IMR-90 (cell line): Measurements from ENCODE around the gene SLC6A12. TPM values are rescaled to one million over a fixed set of nuclear protein-coding genes. Genes with fewer than 3 reads are reported as not detected.

Experiments
- ATAC-seq: fragments of 200-7000 bp; cut with Tn5 transposase; 2 replicates; pipeline ENCODE4 v1.9.1; 2020; ENCODE audit warnings: low read depth, mild to moderate bottlenecking, moderate library complexity
- BruUV-seq: library from RNA; stranded (reverse); fragments of 400-500 nt; replicated peaks from 2 replicates; lab custom pipeline; 2021; lab: Mats Ljungman, UMichigan
- CTCF ChIA-PET: fragments of 300-600 bp; formaldehyde crosslinking; extraction: SDS; loops from one replicate; lab custom pipeline; 2021; ENCODE audit warnings: antibody characterized with exemption; lab: Yijun Ruan, JAX
- POLR2A ChIA-PET: fragments of 300-600 bp; sonication (Branson Sonifier 250); formaldehyde crosslinking; loops from one replicate; lab custom pipeline; 2022; ENCODE audit warnings: antibody characterized with exemption; ENCODE audit not compliant: unreplicated experiment; lab: Charles Lee
- DNase-seq: peaks from one replicate; pipeline ENCODE4 v3.0.0; 2013
- H2AFZ ChIP-seq: replicated peaks from 2 replicates; pipeline ENCODE3; 2013; ENCODE audit warnings: low read length, mild to moderate bottlenecking; ENCODE audit not compliant: poor library complexity
- H2AK5ac ChIP-seq: 2 replicates; pipeline ENCODE4 v1.6.1; 2013; ENCODE audit warnings: low read depth, low read length, inconsistent platforms
- H2AK9ac ChIP-seq: replicated peaks from 2 replicates; pipeline ENCODE3; 2013; ENCODE audit warnings: mild to moderate bottlenecking, low read depth, low read length, moderate library complexity; ENCODE audit not compliant: poor library complexity
- H2BK120ac ChIP-seq: 2 replicates; pipeline ENCODE4 v1.6.1; 2013; ENCODE audit warnings: low read depth, low read length, inconsistent platforms
- H2BK15ac ChIP-seq: 3 replicates; pipeline ENCODE4 v1.6.1; 2013; ENCODE audit warnings: low read depth, low read length, inconsistent platforms
- H2BK20ac ChIP-seq: 2 replicates; pipeline ENCODE4 v1.6.1; 2013; ENCODE audit warnings: low read depth, mild to moderate bottlenecking, inconsistent platforms, low read length, moderate library complexity
- H2BK5ac ChIP-seq: 2 replicates; pipeline ENCODE4 v1.6.1; 2013; ENCODE audit warnings: mild to moderate bottlenecking, low read depth, low read length, inconsistent platforms; ENCODE audit not compliant: poor library complexity, severe bottlenecking
- H3K14ac ChIP-seq: replicated peaks from 2 replicates; pipeline ENCODE4 v1.6.1; 2013; ENCODE audit warnings: low read depth, low read length, inconsistent platforms
- H3K18ac ChIP-seq: 2 replicates; pipeline ENCODE4 v1.6.1; 2013; ENCODE audit warnings: low read depth, low read length, control low read depth
- H3K23ac ChIP-seq: 2 replicates; pipeline ENCODE4 v1.6.1; 2013; ENCODE audit warnings: low read depth, low read length, inconsistent platforms
- H3K27ac ChIP-seq: 2 replicates; pipeline ENCODE4 v1.5.1; 2013; ENCODE audit warnings: mild to moderate bottlenecking, control low read depth, low read length; ENCODE audit not compliant: insufficient read depth
- H3K27me3 ChIP-seq: 2 replicates; pipeline ENCODE4 v1.6.1; 2013; ENCODE audit warnings: low read length; ENCODE audit not compliant: control insufficient read depth, insufficient read depth
- H3K36me3 ChIP-seq: 2 replicates; pipeline ENCODE4 v1.6.1; 2013; ENCODE audit warnings: low read length, mixed read lengths; ENCODE audit not compliant: control insufficient read depth, insufficient read depth
- H3K4ac ChIP-seq: 2 replicates; pipeline ENCODE4 v1.6.1; 2013; ENCODE audit warnings: low read depth, low read length, inconsistent platforms
- H3K4me1 ChIP-seq: 2 replicates; pipeline ENCODE4 v1.6.1; 2013; ENCODE audit warnings: low read length, mixed read lengths; ENCODE audit not compliant: control insufficient read depth, insufficient read depth
- H3K4me2 ChIP-seq: 2 replicates; pipeline ENCODE4 v1.6.1; 2013; ENCODE audit warnings: low read depth, mild to moderate bottlenecking, control low read depth, low read length, moderate library complexity
- H3K4me3 ChIP-seq: 2 replicates; pipeline ENCODE4 v1.5.1; 2013; ENCODE audit warnings: low read depth, mild to moderate bottlenecking, control low read depth, low read length, moderate library complexity; ENCODE audit not compliant: insufficient read depth
- H3K56ac ChIP-seq: 2 replicates; pipeline ENCODE4 v1.6.1; 2013; ENCODE audit warnings: low read length, inconsistent platforms; ENCODE audit not compliant: insufficient read depth; ENCODE audit errors: extremely low read depth
- H3K79me1 ChIP-seq, 2 experiments: 2 replicates each; pipeline ENCODE4 v1.6.1; 2013; ENCODE audit warnings: low read length in 2 of 2, inconsistent platforms in 1 of 2, low read depth in 1 of 2
- H3K9ac ChIP-seq: 2 replicates; pipeline ENCODE4 v1.6.1; 2013; ENCODE audit warnings: low read depth, low read length, control low read depth
- H3K9me1 ChIP-seq: 2 replicates; pipeline ENCODE4 v1.6.1; 2013; ENCODE audit warnings: low read length, inconsistent platforms; ENCODE audit not compliant: insufficient read depth
- H3K9me3 ChIP-seq: 2 replicates; pipeline ENCODE4 v1.6.1; 2013; ENCODE audit warnings: low read length; ENCODE audit not compliant: control insufficient read depth, insufficient read depth
- H4K20me1 ChIP-seq: 2 replicates; pipeline ENCODE4 v1.6.1; 2013; ENCODE audit warnings: low read length, inconsistent platforms; ENCODE audit not compliant: insufficient read depth
- H4K5ac ChIP-seq: 2 replicates; pipeline ENCODE4 v1.6.1; 2013; ENCODE audit warnings: mild to moderate bottlenecking, low read depth, low read length, control low read depth
- H4K8ac ChIP-seq, 2 experiments: 2 replicates each; pipeline ENCODE4 v1.6.1; 2013; ENCODE audit warnings: low read depth in 2 of 2, low read length in 2 of 2, control low read depth in 1 of 2, inconsistent platforms in 1 of 2
- H4K91ac ChIP-seq: 2 replicates; pipeline ENCODE4 v1.6.1; 2013; ENCODE audit warnings: low read depth, low read length, inconsistent platforms; ENCODE audit not compliant: insufficient read depth
- CEBPB ChIP-seq: IDR thresholded peaks from 2 replicates; pipeline ENCODE4 v1.6.1; 2012; ENCODE audit warnings: low read depth, low read length, improper control_type of control experiment
- CHD1 ChIP-seq: IDR thresholded peaks from 2 replicates; pipeline ENCODE4 v1.6.1; 2012; ENCODE audit warnings: low read depth, low read length, improper control_type of control experiment
- ELK1 ChIP-seq: fragments of 150-350 bp; IDR thresholded peaks from 2 replicates; pipeline ENCODE4 v1.6.1; 2016; ENCODE audit warnings: low read depth, mild to moderate bottlenecking, low read length, moderate library complexity, borderline replicate concordance
- FOS ChIP-seq: fragments of 150-350 bp; IDR thresholded peaks from 2 replicates; pipeline ENCODE4 v1.6.1; 2016; ENCODE audit warnings: low read depth, low read length
- MAFK ChIP-seq: IDR thresholded peaks from 2 replicates; pipeline ENCODE4 v1.6.1; 2012; ENCODE audit warnings: low read depth, low read length, improper control_type of control experiment
- MAZ ChIP-seq: IDR thresholded peaks from 2 replicates; pipeline ENCODE4 v1.6.1; 2012; ENCODE audit warnings: low read depth, mild to moderate bottlenecking, low read length, improper control_type of control experiment, moderate library complexity, borderline replicate concordance
- MXI1 ChIP-seq: IDR thresholded peaks from 2 replicates; pipeline ENCODE4 v1.6.1; 2012; ENCODE audit warnings: low read depth, mild to moderate bottlenecking, low read length, moderate library complexity, borderline replicate concordance
- NFE2L2 ChIP-seq: fragments of 150-350 bp; IDR thresholded peaks from 2 replicates; pipeline ENCODE4 v1.6.1; 2016; ENCODE audit warnings: low read depth, mild to moderate bottlenecking, low read length
- POLR2A ChIP-seq: IDR thresholded peaks from 2 replicates; pipeline ENCODE4 v1.6.1; 2012; ENCODE audit warnings: mild to moderate bottlenecking, low read depth, low read length
- RAD21 ChIP-seq: IDR thresholded peaks from 2 replicates; pipeline ENCODE4 v1.6.1; 2012; ENCODE audit warnings: low read length, improper control_type of control experiment
- RCOR1 ChIP-seq: IDR thresholded peaks from 2 replicates; pipeline ENCODE4 v1.6.1; 2012; ENCODE audit warnings: mild to moderate bottlenecking, low read length, improper control_type of control experiment; ENCODE audit not compliant: insufficient replicate concordance
- RFX5 ChIP-seq: IDR thresholded peaks from 2 replicates; pipeline ENCODE4 v1.8.0; 2012; ENCODE audit warnings: low read depth, mild to moderate bottlenecking, low read length, moderate library complexity
- SMC3 ChIP-seq: fragments of 150-350 bp; IDR thresholded peaks from 2 replicates; pipeline ENCODE4 v1.6.1; 2016; ENCODE audit warnings: low read depth, mild to moderate bottlenecking, antibody characterized with exemption, low read length, moderate library complexity
- USF2 ChIP-seq: fragments of 150-350 bp; IDR thresholded peaks from 2 replicates; pipeline ENCODE4 v1.6.1; 2017; ENCODE audit warnings: mild to moderate bottlenecking, antibody characterized with exemption, low read length, low read depth
- WGBS, 2 experiments: methylation state at CpG; one replicate each; pipeline versions ENCODE4 v1.1.5 to v1.1.7; 2013; ENCODE audit warnings: missing lambda C conversion rate in 2 of 2; ENCODE audit not compliant: insufficient read length in 1 of 2; ENCODE audit errors: extremely low coverage in 2 of 2; 5-methylcytosine and 5-hydroxymethylcytosine counted together
- dilution Hi-C: fragments of 300-500 bp; cut with HindIII; formaldehyde crosslinking; loops from one replicate; pipeline ENCODE4 v1.14.3; 2018; ENCODE audit warnings: low sequenced_read_pairs; ENCODE audit not compliant: unreplicated experiment
- in situ Hi-C: fragments of 300-500 bp; cut with MboI; formaldehyde crosslinking; loops from 3 replicates; pipeline ENCODE4 v1.14.3; 2019; ENCODE audit warnings: low sequenced_read_pairs, inconsistent platforms, mixed read lengths
- intact Hi-C: fragments of 100-400 bp; cut with micrococcal nuclease; formaldehyde crosslinking; loops from 2 replicates; pipeline ENCODE4 v1.10.0; 2022
- polyA plus RNA-seq, 3 experiments: library from polyadenylated mRNA; depleted of rRNA; stranded (reverse); fragments of >200 nt; gene quantifications; 2 replicates each; pipeline ENCODE4 v1.2.3, GENCODE V29; 2012; ENCODE audit warnings: low replicate concordance in 1 of 3
- total RNA-seq: library from RNA; depleted of rRNA; stranded (reverse); fragments of >200 nt; gene quantifications from 2 replicates; pipeline ENCODE4 v1.2.3, GENCODE V29; 2012
- TF ChIP-seq, protein P1 (sequence below): conservative IDR thresholded peaks from 2 replicates; pipeline ENCODE4 v1.5.1; 2012; ENCODE audit warnings: mild to moderate bottlenecking, low read depth, low read length, improper control_type of control experiment

Gene SLC6A12
- total and polyA plus RNA-seq, 2 of the 4 experiments (the other 2 are of a cell fraction): not detected

- BruUV-seq: no TSS peak
- H2AK9ac ChIP-seq: no peak overlapping the region
- H2BK120ac ChIP-seq: no peak overlapping the region
- H3K4me3 ChIP-seq: no peak overlapping the region
- no peak for DNase-seq
- no peak overlapping the region for H3K18ac ChIP-seq
- H3K9me1 ChIP-seq: no peaks in the 10 kb centered on the region; the same call in 1 of the 2 replicates
- no peaks in the 10 kb centered on the region; the same call in 1 of the 2 replicates for H4K20me1 ChIP-seq
- H3K9me3 ChIP-seq: no peaks in the 10 kb centered on the region
- in situ Hi-C loops: no loop called here
- H3K4ac ChIP-seq: no peak overlapping the region
- H3K79me1 ChIP-seq: no peaks in the 10 kb centered on the region
- H3K9ac ChIP-seq: no peak overlapping the region
- intact Hi-C loops: no loop called here
- H2AFZ ChIP-seq: no peak overlapping the region
- H3K23ac ChIP-seq: no peak overlapping the region
- H4K91ac ChIP-seq: no peak overlapping the region
- H3K4me2 ChIP-seq: no peak overlapping the region
- no peak overlapping the region for H2AK5ac ChIP-seq
- H2BK20ac ChIP-seq: no peak overlapping the region
- H3K27me3 ChIP-seq: peaks cover 76% of the 10 kb centered on the region
- 43% methylated on average over 5 of the region's 16 CpGs; no CpG with 5 or more reads in 1 of the 2 experiments for WGBS, 2 experiments
- ATAC-seq: no peak
- dilution Hi-C loops: no loop called here
- no peak overlapping the region for H2BK5ac ChIP-seq
- no peak overlapping the region for H4K8ac ChIP-seq
- no peak overlapping the region for H2BK15ac ChIP-seq
- no peak overlapping the region for H3K56ac ChIP-seq
- H3K36me3 ChIP-seq: no peaks in the 10 kb centered on the region
- no peak overlapping the region for H4K5ac ChIP-seq
- no peak overlapping the region for H3K27ac ChIP-seq
- H3K4me1 ChIP-seq: peaks cover 2% of the 10 kb centered on the region; the same call in 1 of the 2 replicates
- ChIA-PET CTCF (no interaction called here), POLR2A (no interaction called here)
- H3K14ac ChIP-seq: no peak overlapping the region
- TF ChIP-seq MAZ (no peak), CEBPB (no peak), SMC3 (no peak), ELK1 (no peak), FOS (no peak), USF2 (no peak), RFX5 (no peak), CHD1 (no peak), POLR2A (no peak), MAFK (no peak), RCOR1 (no peak), RAD21 (no peak), NFE2L2 (no peak), MXI1 (no peak)
- TF ChIP-seq, protein P1, sequence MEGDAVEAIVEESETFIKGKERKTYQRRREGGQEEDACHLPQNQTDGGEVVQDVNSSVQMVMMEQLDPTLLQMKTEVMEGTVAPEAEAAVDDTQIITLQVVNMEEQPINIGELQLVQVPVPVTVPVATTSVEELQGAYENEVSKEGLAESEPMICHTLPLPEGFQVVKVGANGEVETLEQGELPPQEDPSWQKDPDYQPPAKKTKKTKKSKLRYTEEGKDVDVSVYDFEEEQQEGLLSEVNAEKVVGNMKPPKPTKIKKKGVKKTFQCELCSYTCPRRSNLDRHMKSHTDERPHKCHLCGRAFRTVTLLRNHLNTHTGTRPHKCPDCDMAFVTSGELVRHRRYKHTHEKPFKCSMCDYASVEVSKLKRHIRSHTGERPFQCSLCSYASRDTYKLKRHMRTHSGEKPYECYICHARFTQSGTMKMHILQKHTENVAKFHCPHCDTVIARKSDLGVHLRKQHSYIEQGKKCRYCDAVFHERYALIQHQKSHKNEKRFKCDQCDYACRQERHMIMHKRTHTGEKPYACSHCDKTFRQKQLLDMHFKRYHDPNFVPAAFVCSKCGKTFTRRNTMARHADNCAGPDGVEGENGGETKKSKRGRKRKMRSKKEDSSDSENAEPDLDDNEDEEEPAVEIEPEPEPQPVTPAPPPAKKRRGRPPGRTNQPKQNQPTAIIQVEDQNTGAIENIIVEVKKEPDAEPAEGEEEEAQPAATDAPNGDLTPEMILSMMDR: no peak
These were observed 3.4 kb downstream of the SLC6A12 start for GRCh38 chr12:210277-211141.
